Neuronal stem cell (in vitro differentiated cells): ENCODE data around the gene RUNX2.
A peak's percentile ranks its signal among the peaks of the same experiment; 100 is the strongest.

Experiments
- DNase-seq: peaks from one replicate; pipeline ENCODE4 v3.0.0-alpha.2; 2013; ENCODE audit warnings: low spot score
- H2AFZ ChIP-seq: one replicate; pipeline ENCODE4 v1.6.1; 2013; ENCODE audit warnings: mild to moderate bottlenecking, low read length, inconsistent platforms
- H2AK5ac ChIP-seq: 2 replicates; pipeline ENCODE4 v1.6.1; 2013; ENCODE audit warnings: low read depth, mild to moderate bottlenecking, inconsistent platforms, low read length, moderate library complexity, mixed read lengths
- H2BK120ac ChIP-seq: 2 replicates; pipeline ENCODE4 v1.6.1; 2013; ENCODE audit warnings: low read depth, mild to moderate bottlenecking, inconsistent platforms, low read length, moderate library complexity, mixed read lengths
- H2BK12ac ChIP-seq: one replicate; pipeline ENCODE4 v1.6.1; 2013; ENCODE audit warnings: low read length, inconsistent platforms
- H2BK15ac ChIP-seq: 2 replicates; pipeline ENCODE4 v1.6.1; 2013; ENCODE audit warnings: mild to moderate bottlenecking, low read length, inconsistent platforms, mixed read lengths
- H2BK5ac ChIP-seq: one replicate; pipeline ENCODE4 v1.6.1; 2013; ENCODE audit warnings: inconsistent platforms, mild to moderate bottlenecking, low read length, moderate library complexity
- H3K14ac ChIP-seq: one replicate; pipeline ENCODE4 v1.6.1; 2013; ENCODE audit warnings: low read length, inconsistent platforms
- H3K18ac ChIP-seq: 2 replicates; pipeline ENCODE4 v1.6.1; 2013; ENCODE audit warnings: low read length, inconsistent platforms
- H3K23ac ChIP-seq: 2 replicates; pipeline ENCODE4 v1.6.1; 2013; ENCODE audit warnings: low read depth, mild to moderate bottlenecking, mixed read lengths, low read length, inconsistent platforms; ENCODE audit not compliant: poor library complexity
- H3K27ac ChIP-seq: replicated peaks from 3 replicates; pipeline ENCODE4 v1.5.1; 2013; ENCODE audit warnings: low read length, inconsistent platforms
- H3K27me3 ChIP-seq, 3 experiments: 2 replicates each; pipeline ENCODE4 v1.6.1; 2013; ENCODE audit warnings: low read length in 3 of 3, mild to moderate bottlenecking in 2 of 3, inconsistent platforms in 1 of 3, low read depth in 1 of 3, mixed read lengths in 1 of 3, moderate library complexity in 1 of 3; ENCODE audit not compliant: control insufficient read depth in 3 of 3, insufficient read depth in 3 of 3
- H3K36me3 ChIP-seq, 2 donors: replicated peaks in 1 of 2; 2 replicates each; pipeline ENCODE4 v1.6.1; 2013; ENCODE audit warnings: low read length in 2 of 2; ENCODE audit not compliant: control insufficient read depth in 2 of 2, insufficient read depth in 2 of 2
- H3K4ac ChIP-seq: 2 replicates; pipeline ENCODE4 v1.6.1; 2013; ENCODE audit warnings: inconsistent platforms, mild to moderate bottlenecking, low read length, moderate library complexity
- H3K4me1 ChIP-seq, 2 donors: 1 replicate in 1 of 2; 2 replicates in 1 of 2; pipeline ENCODE4 v1.6.1; 2013; ENCODE audit warnings: low read length in 2 of 2, low read depth in 1 of 2; ENCODE audit not compliant: control insufficient read depth in 2 of 2, insufficient read depth in 1 of 2
- H3K4me2 ChIP-seq: one replicate; pipeline ENCODE4 v1.6.1; 2013; ENCODE audit warnings: mild to moderate bottlenecking, low read length, inconsistent platforms; ENCODE audit not compliant: insufficient read depth, poor library complexity, severe bottlenecking
- H3K4me3 ChIP-seq, 2 donors: 2 replicates each; pipeline ENCODE4 v1.5.1; 2013; ENCODE audit warnings: low read length in 2 of 2, mild to moderate bottlenecking in 2 of 2, inconsistent platforms in 1 of 2, moderate library complexity in 1 of 2
- H3K79me1 ChIP-seq: one replicate; pipeline ENCODE4 v1.6.1; 2013; ENCODE audit warnings: low read depth, mild to moderate bottlenecking, inconsistent platforms, low read length, moderate library complexity
- H3K9ac ChIP-seq: one replicate; pipeline ENCODE4 v1.6.1; 2013; ENCODE audit warnings: mild to moderate bottlenecking, low read depth, low read length, inconsistent platforms; ENCODE audit not compliant: poor library complexity
- H3K9me3 ChIP-seq, 2 donors: replicated peaks in 1 of 2; 2 replicates each; pipeline versions ENCODE3 to v1.6.1; 2013; ENCODE audit warnings: low read length in 2 of 2, mild to moderate bottlenecking in 2 of 2, inconsistent platforms in 1 of 2, low read depth in 1 of 2, mixed read lengths in 1 of 2, moderate library complexity in 1 of 2; ENCODE audit not compliant: control insufficient read depth in 2 of 2, insufficient read depth in 1 of 2
- H4K8ac ChIP-seq: one replicate; pipeline ENCODE4 v1.6.1; 2013; ENCODE audit warnings: low read depth, mild to moderate bottlenecking, inconsistent platforms, low read length, moderate library complexity
- H4K91ac ChIP-seq: one replicate; pipeline ENCODE4 v1.6.1; 2013; ENCODE audit warnings: low read length, low read depth, mild to moderate bottlenecking, inconsistent platforms; ENCODE audit not compliant: poor library complexity
- WGBS, 2 donors: extraction: QIAGEN DNeasy Blood & Tissue Kit; methylation state at CpG; one replicate each; pipeline ENCODE4 v1.1.7; 2013; ENCODE audit warnings: missing lambda C conversion rate in 2 of 2, mixed read lengths in 1 of 2; ENCODE audit not compliant: insufficient read length in 2 of 2, insufficient replicate concordance in 1 of 2; ENCODE audit errors: extremely low coverage in 2 of 2; 5-methylcytosine and 5-hydroxymethylcytosine counted together

RUNX2 gene

DNA sequence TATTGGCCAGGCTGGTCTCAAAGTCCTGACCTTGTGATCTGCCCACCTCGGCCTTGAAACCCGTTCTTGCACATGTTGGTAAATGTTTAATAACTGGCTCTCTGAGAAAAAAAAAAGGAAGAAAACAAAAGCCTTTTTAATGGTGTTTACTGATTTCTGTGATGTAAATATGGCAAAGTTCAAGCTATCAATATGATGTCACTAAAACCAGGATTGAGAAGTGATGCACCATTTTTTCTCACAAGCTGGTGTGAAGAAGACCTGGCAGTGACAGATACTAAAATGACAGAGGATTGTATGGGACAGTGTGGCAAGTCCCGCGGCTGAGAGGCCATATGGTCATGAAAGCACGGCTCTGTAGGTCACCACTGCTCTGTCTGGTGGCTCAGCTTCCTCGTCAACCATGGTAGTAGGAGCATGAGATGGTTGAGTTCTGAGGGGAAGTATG, 245.9 kb downstream of the RUNX2 start:
- H3K4me1 ChIP-seq = peaks cover 0 to 5% of the 10 kb centered on the region in 2 donors
- no peaks in the 10 kb centered on the region for H3K36me3 ChIP-seq
- no peaks in the 10 kb centered on the region for H3K9me3 ChIP-seq
- no peak overlapping the region for H2BK5ac ChIP-seq
- no peak overlapping the region for H2BK15ac ChIP-seq
- no peak overlapping the region for H2AK5ac ChIP-seq
- H2BK12ac ChIP-seq = no peak overlapping the region
- no peak for DNase-seq
- H3K4ac ChIP-seq = no peak overlapping the region
- H3K4me2 ChIP-seq = no peak overlapping the region
- no peak overlapping the region for H3K14ac ChIP-seq
- no peak overlapping the region for H3K9ac ChIP-seq
- no peak overlapping the region for H3K4me3 ChIP-seq
- no peak overlapping the region for H3K27ac ChIP-seq
- H4K91ac ChIP-seq = no peak overlapping the region
- no peaks in the 10 kb centered on the region for H3K79me1 ChIP-seq
- H3K27me3 ChIP-seq = no peaks in the 10 kb centered on the region
- no peak overlapping the region for H4K8ac ChIP-seq
- no CpG with 5 or more reads among the region's 6 CpGs for WGBS, 2 donors
- H2BK120ac ChIP-seq = no peak overlapping the region
- H3K18ac ChIP-seq = no peak overlapping the region
- H3K23ac ChIP-seq = no peak overlapping the region
- H2AFZ ChIP-seq = no peak overlapping the region

DNA sequence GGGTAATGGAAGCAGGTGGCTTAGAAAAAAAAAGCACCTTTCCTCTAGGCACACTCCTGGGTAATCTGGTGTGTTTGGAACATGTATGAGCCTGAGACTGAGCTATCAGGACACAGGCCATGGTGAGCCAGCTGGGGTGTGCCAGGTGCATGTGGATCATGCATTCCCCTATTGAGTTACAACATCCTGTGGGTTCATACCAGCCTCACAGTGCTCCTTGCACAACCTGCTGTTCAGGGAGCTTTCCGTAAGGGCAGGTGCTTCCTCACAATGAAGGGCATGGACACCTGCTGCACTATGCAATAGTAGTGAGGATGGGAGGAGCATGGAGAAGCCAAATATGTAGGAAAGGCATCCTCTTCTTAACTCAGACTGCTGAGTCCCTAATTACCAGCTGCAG, 246.8 kb downstream of the RUNX2 start:
- Histone ChIP-seq H3K9me3 (no peaks in the 10 kb centered on the region), H2BK12ac (no peak overlapping the region), H2BK5ac (no peak overlapping the region), H3K4me2 (no peak overlapping the region), H3K9ac (no peak overlapping the region), H3K79me1 (no peaks in the 10 kb centered on the region), H2AK5ac (no peak overlapping the region), H3K27ac (no peak overlapping the region), H3K27me3 (no peaks in the 10 kb centered on the region), H3K4ac (no peak overlapping the region), H3K36me3 (no peaks in the 10 kb centered on the region), H3K23ac (no peak overlapping the region), H2AFZ (no peak overlapping the region), H2BK15ac (no peak overlapping the region), H4K8ac (no peak overlapping the region), H3K14ac (no peak overlapping the region), H2BK120ac (no peak overlapping the region), H3K18ac (no peak overlapping the region), H4K91ac (no peak overlapping the region), H3K4me1 (peaks cover 0 to 2% of the 10 kb centered on the region in 2 donors), H3K4me3 (no peak overlapping the region)
- no peak for DNase-seq
- WGBS, 2 donors = no CpG with 5 or more reads among the region's 1 CpG

DNA sequence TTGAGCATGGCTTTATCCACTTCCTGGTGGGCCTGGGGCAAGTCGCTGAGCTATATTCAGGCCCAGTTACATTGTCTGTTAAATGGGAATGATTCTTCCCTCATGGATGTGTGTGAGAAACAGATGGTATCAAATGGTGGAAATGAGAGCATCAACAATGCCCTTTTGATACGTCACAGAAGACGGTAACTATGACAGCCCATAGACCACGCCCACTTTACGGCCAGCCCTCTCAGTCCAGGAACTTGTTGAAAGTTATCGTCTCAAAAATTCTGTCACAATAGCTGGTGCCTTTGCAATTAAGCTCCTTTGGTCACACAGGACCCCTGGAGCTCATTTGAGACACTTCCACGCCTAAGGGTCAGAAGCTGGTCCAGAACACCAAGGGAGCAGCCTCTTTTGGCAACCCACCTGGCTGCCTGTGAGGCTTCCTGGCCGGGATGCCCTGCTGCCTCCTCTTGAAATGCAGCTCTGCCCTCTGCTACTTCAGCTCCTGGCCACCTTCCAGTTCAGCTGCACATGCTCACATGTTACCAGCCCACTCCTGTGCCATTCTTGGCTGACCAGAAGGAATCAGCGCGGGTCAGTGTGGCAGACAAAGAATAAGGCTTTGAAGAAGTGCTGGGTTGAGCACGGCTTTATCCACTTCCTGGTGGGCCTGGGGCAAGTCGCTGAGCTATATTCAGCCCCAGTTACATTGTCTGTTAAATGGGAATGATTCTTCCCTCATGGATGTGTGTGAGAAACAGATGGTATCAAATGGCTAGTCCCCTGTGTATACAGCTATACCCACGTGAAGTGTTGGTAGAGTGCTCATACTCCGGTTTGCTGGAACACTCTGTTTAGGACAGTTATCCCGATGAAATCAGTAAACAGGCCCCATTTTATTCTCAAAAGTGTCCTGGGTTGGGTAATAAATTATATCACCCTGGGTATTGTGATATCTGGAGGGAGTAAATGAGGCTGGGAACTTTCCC, 248.8 kb downstream of the RUNX2 start:
- Histone ChIP-seq H3K27me3 (no peaks in the 10 kb centered on the region), H2AK5ac (no peak overlapping the region), H3K4ac (no peak overlapping the region), H2BK15ac (peak overlapping the region; percentile 10), H4K8ac (no peak overlapping the region), H3K9me3 (peaks cover 0 to 6% of the 10 kb centered on the region in 2 donors), H3K23ac (peak overlapping the region; percentile 89), H2BK12ac (no peak overlapping the region), H3K14ac (no peak overlapping the region), H3K27ac (no peak overlapping the region), H2BK5ac (no peak overlapping the region), H3K4me3 (no peak overlapping the region), H3K9ac (no peak overlapping the region), H3K36me3 (no peaks in the 10 kb centered on the region), H4K91ac (no peak overlapping the region), H2AFZ (no peak overlapping the region), H3K4me1 (peaks cover 0 to 2% of the 10 kb centered on the region in 2 donors), H3K18ac (peak overlapping the region; percentile 7), H3K79me1 (no peaks in the 10 kb centered on the region), H3K4me2 (no peak overlapping the region), H2BK120ac (no peak overlapping the region)
- no CpG with 5 or more reads among the region's 15 CpGs for WGBS, 2 donors
- no peak for DNase-seq

DNA sequence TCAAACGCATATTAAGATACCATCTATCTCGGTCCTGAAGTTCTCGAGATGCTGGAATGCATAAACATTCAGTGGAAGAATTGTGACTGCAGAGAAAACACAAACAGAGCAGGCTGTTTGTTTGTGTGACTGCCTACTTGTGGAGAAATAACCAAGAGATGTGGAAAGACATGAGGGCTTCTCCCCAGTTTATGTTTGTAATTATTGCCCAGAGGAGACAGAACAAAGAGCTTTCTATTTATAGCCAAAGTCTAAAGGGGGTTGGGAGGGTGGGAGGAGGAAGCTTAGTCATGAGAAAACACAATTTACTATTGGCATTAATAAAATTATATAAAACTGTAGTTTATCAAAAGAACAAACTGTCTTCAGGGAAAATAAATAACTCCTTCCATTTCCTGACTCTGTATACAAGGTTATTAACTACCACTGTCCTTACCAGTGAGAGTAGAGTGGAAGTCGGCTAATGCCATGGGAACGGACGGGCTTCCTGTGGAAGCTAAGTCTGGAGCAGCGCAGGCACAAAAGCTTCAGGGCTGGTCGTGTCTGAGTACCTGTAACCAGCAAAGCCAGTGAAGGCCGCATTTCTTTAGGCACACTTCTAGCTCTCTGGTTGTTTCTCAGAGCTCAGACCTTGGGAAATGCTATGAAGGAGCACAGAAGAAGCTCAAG, 249.8 kb downstream of the RUNX2 start:
- no peak overlapping the region for H3K14ac ChIP-seq
- no peak overlapping the region for H2AFZ ChIP-seq
- H3K23ac ChIP-seq = no peak overlapping the region
- no peaks in the 10 kb centered on the region for H3K27me3 ChIP-seq
- H3K18ac ChIP-seq = no peak overlapping the region
- no peak overlapping the region for H3K4ac ChIP-seq
- no peak overlapping the region for H2BK12ac ChIP-seq
- no peak overlapping the region for H2BK15ac ChIP-seq
- H2BK120ac ChIP-seq = no peak overlapping the region
- H3K4me1 ChIP-seq = peaks cover 0 to 2% of the 10 kb centered on the region in 2 donors
- no peak overlapping the region for H3K4me2 ChIP-seq
- H3K9me3 ChIP-seq = peaks cover 0 to 8% of the 10 kb centered on the region in 2 donors
- no peaks in the 10 kb centered on the region for H3K36me3 ChIP-seq
- H4K91ac ChIP-seq = no peak overlapping the region
- H2BK5ac ChIP-seq = no peak overlapping the region
- H4K8ac ChIP-seq = no peak overlapping the region
- no peak overlapping the region for H3K9ac ChIP-seq
- no peak overlapping the region for H3K4me3 ChIP-seq
- no peak for DNase-seq
- H3K27ac ChIP-seq = no peak overlapping the region
- no peaks in the 10 kb centered on the region for H3K79me1 ChIP-seq
- no peak overlapping the region for H2AK5ac ChIP-seq
- no CpG with 5 or more reads among the region's 9 CpGs for WGBS, 2 donors
